DMS153 treated with DMSO at 0.1 percent for 48 hours (cell line): ENCODE measurements around the gene ACBD4.

ENCODE experiments used
- DNase-seq: peaks from one replicate; lab custom pipeline; 2025; ENCODE audit not compliant: unreplicated experiment; lab: John Stamatoyannopoulos, UW

ACBD4 gene

DNA sequence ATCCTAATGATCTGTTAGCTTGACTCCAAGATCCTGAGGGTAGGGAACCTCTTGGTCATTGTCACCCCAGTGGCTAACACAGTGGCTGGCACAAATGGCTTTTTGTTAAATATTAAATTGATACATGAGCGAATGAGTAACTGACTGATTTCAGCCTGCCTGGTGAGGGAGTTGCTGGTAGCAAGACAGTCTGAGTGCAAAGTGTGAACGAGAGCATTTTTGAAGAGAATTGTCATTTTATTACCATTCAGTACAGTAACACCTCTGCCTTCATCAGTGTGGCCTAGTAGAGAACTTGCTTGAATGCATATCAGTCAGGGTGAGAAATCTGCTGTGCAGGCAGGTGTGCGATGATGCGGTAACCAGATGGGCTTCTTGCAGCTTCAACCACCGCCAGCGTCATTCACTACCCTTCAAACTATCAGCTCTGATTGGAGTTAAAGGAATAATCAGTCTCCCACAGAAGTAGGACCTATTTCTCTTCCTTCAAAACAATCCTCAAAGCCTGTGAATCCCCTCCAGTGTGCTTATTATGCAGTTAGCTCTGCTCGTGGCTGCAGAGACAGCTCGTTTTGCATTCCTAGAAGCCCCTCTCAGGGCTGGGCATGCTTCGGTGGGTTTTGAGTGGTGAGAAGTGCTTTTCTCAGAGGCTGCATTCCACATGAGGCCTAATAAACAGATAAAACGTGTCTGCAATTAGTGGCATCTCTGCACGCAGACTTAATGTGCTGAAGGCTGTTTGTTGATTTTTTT lies 55.2 kb downstream of the ACBD4 start:
- no peak for DNase-seq
